Measurements from ENCODE around the gene DLG2. TPM values are rescaled to one million over a fixed set of nuclear protein-coding genes. Genes with fewer than 3 reads are reported as not detected.

The DLG2 gene
- total RNA-seq, 2 experiments from 2014 or later, result 0.85 to 1.1 TPM

- no peak overlapping the region for H3K27ac Mint-ChIP-seq
Measured at GRCh38 chr11:85184721-85185120, 442.4 kb downstream of the DLG2 start.

GRCh38 chr11:85182441-85183387 lies 444.4 kb downstream of the DLG2 start:
- Mint-ChIP-seq H3K27me3 (no peaks in the 10 kb centered on the region), H3K4me3 (no peak overlapping the region), H3K36me3 (ENCODE audit: low read depth) (no peaks in the 10 kb centered on the region), H3K4me1 (no peaks in the 10 kb centered on the region), H3K27ac (no peak overlapping the region), H3K9me3 (peaks cover 2% of the 10 kb centered on the region)
- ChIA-PET POLR2A (no interaction called here), CTCF (interaction anchor here (0.6 kb wide), 1 partner anchor 1234 kb away, joined by 3 read pairs; no protein-coding TSS in a partner anchor)
- DNase-seq, result no peak

More at GRCh38 chr11:85184721-85185120, 442.4 kb downstream of the DLG2 start:
- Mint-ChIP-seq H3K9me3 (peaks cover 6% of the 10 kb centered on the region), H3K4me1 (no peaks in the 10 kb centered on the region), H3K36me3 (ENCODE audit: low read depth) (no peaks in the 10 kb centered on the region), H3K4me3 (no peak overlapping the region), H3K27me3 (no peaks in the 10 kb centered on the region)
- no peak for DNase-seq
- CTCF ChIA-PET, result no interaction called here
- POLR2A ChIA-PET, result no interaction called here

GRCh38 chr11:85180528-85180927 lies 446.6 kb downstream of the DLG2 start:
- H3K9me3 Mint-ChIP-seq, result no peaks in the 10 kb centered on the region
- ChIA-PET POLR2A (no interaction called here), CTCF (no interaction called here)
- no peak for DNase-seq
- no peaks in the 10 kb centered on the region for H3K4me1 Mint-ChIP-seq
- no peak overlapping the region for H3K4me3 Mint-ChIP-seq
- no peaks in the 10 kb centered on the region for H3K36me3 Mint-ChIP-seq (ENCODE audit: low read depth)
- H3K27ac Mint-ChIP-seq, result no peak overlapping the region
- H3K27me3 Mint-ChIP-seq, result no peaks in the 10 kb centered on the region

- ChIA-PET POLR2A (no interaction called here), CTCF (no interaction called here)
- DNase-seq, result no peak
- no peaks in the 10 kb centered on the region for H3K4me1 Mint-ChIP-seq
- peaks cover 18% of the 10 kb centered on the region for H3K9me3 Mint-ChIP-seq
- H3K27me3 Mint-ChIP-seq, result no peaks in the 10 kb centered on the region
- H3K27ac Mint-ChIP-seq, result no peak overlapping the region
- H3K4me3 Mint-ChIP-seq, result no peak overlapping the region
- H3K36me3 Mint-ChIP-seq (ENCODE audit: low read depth), result no peaks in the 10 kb centered on the region
Measured at GRCh38 chr11:85171648-85172257, 455.4 kb downstream of the DLG2 start.

- Mint-ChIP-seq H3K36me3 (ENCODE audit: low read depth) (no peaks in the 10 kb centered on the region), H3K27ac (no peak overlapping the region), H3K27me3 (no peaks in the 10 kb centered on the region), H3K4me1 (no peaks in the 10 kb centered on the region), H3K4me3 (no peak overlapping the region), H3K9me3 (peaks cover 22% of the 10 kb centered on the region)
- CTCF ChIA-PET, result no interaction called here
- no peak for DNase-seq
- POLR2A ChIA-PET, result no interaction called here
Measured at GRCh38 chr11:85170184-85170583, 457.0 kb downstream of the DLG2 start.

GRCh38 chr11:85167471-85167870 lies 459.7 kb downstream of the DLG2 start:
- H3K27me3 Mint-ChIP-seq, result no peaks in the 10 kb centered on the region
- H3K4me1 Mint-ChIP-seq, result no peaks in the 10 kb centered on the region
- CTCF ChIA-PET, result no interaction called here
- no peaks in the 10 kb centered on the region for H3K36me3 Mint-ChIP-seq (ENCODE audit: low read depth)
- H3K4me3 Mint-ChIP-seq, result no peak overlapping the region
- H3K9me3 Mint-ChIP-seq, result peaks cover 12% of the 10 kb centered on the region
- no peak for DNase-seq
- POLR2A ChIA-PET, result no interaction called here
- no peak overlapping the region for H3K27ac Mint-ChIP-seq

GRCh38 chr11:85167038-85167437 lies 460.1 kb downstream of the DLG2 start:
- CTCF ChIA-PET, result no interaction called here
- no peak for DNase-seq
- Mint-ChIP-seq H3K9me3 (peaks cover 12% of the 10 kb centered on the region), H3K4me3 (no peak overlapping the region), H3K27me3 (no peaks in the 10 kb centered on the region), H3K4me1 (no peaks in the 10 kb centered on the region), H3K36me3 (ENCODE audit: low read depth) (no peaks in the 10 kb centered on the region), H3K27ac (no peak overlapping the region)
- POLR2A ChIA-PET, result no interaction called here

GRCh38 chr11:85165819-85166218 lies 461.3 kb downstream of the DLG2 start:
- Mint-ChIP-seq H3K9me3 (peaks cover 10% of the 10 kb centered on the region), H3K27me3 (no peaks in the 10 kb centered on the region), H3K4me1 (no peaks in the 10 kb centered on the region), H3K36me3 (ENCODE audit: low read depth) (no peaks in the 10 kb centered on the region), H3K4me3 (no peak overlapping the region), H3K27ac (no peak overlapping the region)
- CTCF ChIA-PET, result no interaction called here
- no peak for DNase-seq
- POLR2A ChIA-PET, result no interaction called here

- Mint-ChIP-seq H3K4me3 (no peak overlapping the region), H3K36me3 (ENCODE audit: low read depth) (no peaks in the 10 kb centered on the region), H3K4me1 (no peaks in the 10 kb centered on the region), H3K9me3 (peaks cover 5% of the 10 kb centered on the region), H3K27ac (no peak overlapping the region), H3K27me3 (no peaks in the 10 kb centered on the region)
- ChIA-PET POLR2A (no interaction called here), CTCF (no interaction called here)
- no peak for DNase-seq
Measured at GRCh38 chr11:85164743-85165142, 462.4 kb downstream of the DLG2 start.

GRCh38 chr11:85154294-85154693 lies 472.9 kb downstream of the DLG2 start:
- Mint-ChIP-seq H3K36me3 (ENCODE audit: low read depth) (no peaks in the 10 kb centered on the region), H3K27ac (no peak overlapping the region), H3K4me3 (no peak overlapping the region), H3K9me3 (peaks cover 6% of the 10 kb centered on the region), H3K4me1 (no peaks in the 10 kb centered on the region), H3K27me3 (no peaks in the 10 kb centered on the region)
- POLR2A ChIA-PET, result no interaction called here
- CTCF ChIA-PET, result no interaction called here
- no peak for DNase-seq

GRCh38 chr11:85137597-85137996 lies 489.5 kb downstream of the DLG2 start:
- no peak for DNase-seq
- no peak overlapping the region for H3K27ac Mint-ChIP-seq
- peaks cover 11% of the 10 kb centered on the region for H3K9me3 Mint-ChIP-seq
- POLR2A ChIA-PET, result no interaction called here
- no peaks in the 10 kb centered on the region for H3K4me1 Mint-ChIP-seq
- CTCF ChIA-PET, result no interaction called here
- no peak overlapping the region for H3K4me3 Mint-ChIP-seq
- H3K36me3 Mint-ChIP-seq (ENCODE audit: low read depth), result no peaks in the 10 kb centered on the region
- no peaks in the 10 kb centered on the region for H3K27me3 Mint-ChIP-seq

- no peak for DNase-seq
- no peaks in the 10 kb centered on the region for H3K4me1 Mint-ChIP-seq
- no peaks in the 10 kb centered on the region for H3K27me3 Mint-ChIP-seq
- no peaks in the 10 kb centered on the region for H3K36me3 Mint-ChIP-seq (ENCODE audit: low read depth)
- peaks cover 12% of the 10 kb centered on the region for H3K9me3 Mint-ChIP-seq
- H3K27ac Mint-ChIP-seq, result no peak overlapping the region
- CTCF ChIA-PET, result no interaction called here
- POLR2A ChIA-PET, result no interaction called here
- no peak overlapping the region for H3K4me3 Mint-ChIP-seq
Measured at GRCh38 chr11:85133636-85134035, 493.5 kb downstream of the DLG2 start.

- Mint-ChIP-seq H3K36me3 (ENCODE audit: low read depth) (no peaks in the 10 kb centered on the region), H3K9me3 (peaks cover 12% of the 10 kb centered on the region), H3K4me3 (no peak overlapping the region), H3K4me1 (no peaks in the 10 kb centered on the region), H3K27ac (no peak overlapping the region), H3K27me3 (no peaks in the 10 kb centered on the region)
- DNase-seq, result no peak
- CTCF ChIA-PET, result no interaction called here
- POLR2A ChIA-PET, result no interaction called here
Measured at GRCh38 chr11:85132851-85133585, 494.1 kb downstream of the DLG2 start.
